GM19455 (cell line): ENCODE results near the gene TLR5.

Source experiments
- ATAC-seq: cut with Tn5 transposase; IDR thresholded peaks from one replicate; pipeline ENCODE4 v1.9.1; 2021; ENCODE audit not compliant: unreplicated experiment

Gene TLR5

DNA sequence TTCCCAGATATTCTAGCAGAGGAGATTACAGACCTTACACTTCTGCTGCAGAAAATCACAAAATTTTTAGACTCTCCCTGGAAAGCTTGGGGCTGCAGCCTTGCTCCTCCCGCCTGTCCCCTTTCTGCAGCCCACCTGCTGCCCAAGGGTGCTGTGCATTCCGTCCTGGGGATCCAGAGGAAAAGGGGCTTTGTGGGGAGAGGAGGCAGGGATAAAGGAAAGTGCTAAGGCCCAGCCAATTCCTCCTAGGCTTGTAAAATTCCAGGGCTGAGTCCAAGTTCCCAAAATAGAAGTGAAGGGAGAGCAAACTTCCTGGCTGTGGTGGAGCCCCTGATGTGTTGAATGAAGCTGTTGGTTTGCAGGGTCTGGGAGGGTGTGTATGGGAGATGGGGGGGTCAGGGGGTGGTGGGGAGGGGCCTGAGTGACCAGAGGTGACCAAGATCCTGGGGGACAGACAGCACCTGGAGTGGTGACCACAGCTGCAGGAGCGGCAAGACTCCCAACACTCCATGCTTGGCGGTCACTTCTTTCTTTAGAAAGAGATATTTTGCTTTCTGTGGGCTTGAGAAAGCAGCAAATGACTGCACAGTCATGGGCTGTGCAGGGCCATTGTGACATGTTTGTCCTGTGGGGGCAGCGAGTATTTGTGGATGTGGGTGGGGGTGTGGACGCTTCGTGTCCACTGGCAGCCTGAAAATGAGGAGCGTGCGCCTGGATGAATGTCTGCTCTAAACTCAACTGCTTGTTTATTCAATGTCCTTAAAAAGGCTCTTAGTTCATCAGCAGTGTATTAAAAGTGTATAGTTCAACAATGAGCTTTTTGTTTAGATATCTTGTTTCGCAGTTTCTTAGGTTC, 68.4 kb downstream of the TLR5 start:
- ATAC-seq, result no peak

GRCh38 chr1:223068900-223069665, 74.0 kb downstream of the TLR5 start:
- ATAC-seq, result no peak

- no peak for ATAC-seq
These were observed 75.1 kb downstream of the TLR5 start for GRCh38 chr1:223067914-223068313.

GRCh38 chr1:223066415-223066814, 76.6 kb downstream of the TLR5 start:
- no peak for ATAC-seq

DNA sequence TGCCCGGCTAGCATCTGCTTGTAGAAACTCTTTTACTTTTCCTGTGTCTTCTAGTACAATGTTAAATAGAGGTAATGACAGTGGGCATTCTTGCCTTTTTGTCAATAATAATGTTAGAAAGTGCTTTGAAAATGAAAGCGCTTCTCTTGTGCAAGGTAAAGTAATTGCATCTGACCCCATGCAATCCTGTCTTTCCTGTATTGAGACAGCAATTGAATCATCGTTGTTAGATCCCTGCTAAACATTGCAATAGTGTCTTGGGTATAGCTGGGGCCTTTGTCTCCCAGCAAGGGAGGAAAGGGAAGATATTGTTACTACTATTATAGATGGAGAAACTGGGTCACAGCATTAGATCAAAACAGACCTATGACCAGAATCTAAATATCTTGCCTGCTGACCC, 80.9 kb downstream of the TLR5 start:
- ATAC-seq, result no peak

- no peak for ATAC-seq
These were observed 83.5 kb downstream of the TLR5 start for GRCh38 chr1:223059526-223059925.
